Measurements from ENCODE around the gene LTA4H.

The LTA4H gene

GRCh38 chr12:95956557-95957145 is 78.7 kb downstream of the LTA4H start:
- no peak overlapping the region for H3K27ac Mint-ChIP-seq

GRCh38 chr12:95955549-95956159 is 79.7 kb downstream of the LTA4H start:
- Mint-ChIP-seq H3K27me3 (ENCODE audit: low read depth) (peaks cover 17% of the 10 kb centered on the region), H3K36me3 (ENCODE audit: low read depth) (no peaks in the 10 kb centered on the region), H3K4me3 (no peak overlapping the region), H3K4me1 (ENCODE audit: low read depth) (no peaks in the 10 kb centered on the region), H3K9me3 (no peaks in the 10 kb centered on the region), H3K27ac (no peak overlapping the region)
- DNase-seq (ENCODE audit: low spot score): no peak

More at GRCh38 chr12:95956557-95957145, 78.7 kb downstream of the LTA4H start:
- H3K4me1 Mint-ChIP-seq (ENCODE audit: low read depth): no peaks in the 10 kb centered on the region
- DNase-seq (ENCODE audit: low spot score): no peak
- H3K27me3 Mint-ChIP-seq (ENCODE audit: low read depth): peaks cover 10% of the 10 kb centered on the region
- H3K9me3 Mint-ChIP-seq: no peaks in the 10 kb centered on the region
- no peak overlapping the region for H3K4me3 Mint-ChIP-seq
- no peaks in the 10 kb centered on the region for H3K36me3 Mint-ChIP-seq (ENCODE audit: low read depth)

- peaks cover 24% of the 10 kb centered on the region for H3K27me3 Mint-ChIP-seq (ENCODE audit: low read depth)
- H3K27ac Mint-ChIP-seq: no peak overlapping the region
- no peaks in the 10 kb centered on the region for H3K9me3 Mint-ChIP-seq
- no peak for DNase-seq (ENCODE audit: low spot score)
- no peaks in the 10 kb centered on the region for H3K4me1 Mint-ChIP-seq (ENCODE audit: low read depth)
- no peaks in the 10 kb centered on the region for H3K36me3 Mint-ChIP-seq (ENCODE audit: low read depth)
- no peak overlapping the region for H3K4me3 Mint-ChIP-seq
These were observed 82.4 kb downstream of the LTA4H start for GRCh38 chr12:95953000-95953399.

- Mint-ChIP-seq H3K27me3 (ENCODE audit: low read depth) (peaks cover 24% of the 10 kb centered on the region), H3K36me3 (ENCODE audit: low read depth) (no peaks in the 10 kb centered on the region), H3K4me1 (ENCODE audit: low read depth) (no peaks in the 10 kb centered on the region), H3K27ac (no peak overlapping the region), H3K4me3 (no peak overlapping the region), H3K9me3 (no peaks in the 10 kb centered on the region)
- no peak for DNase-seq (ENCODE audit: low spot score)
These were observed 83.9 kb downstream of the LTA4H start for GRCh38 chr12:95951515-95951914.
